Loucy (cell line): ENCODE results near the gene HECA.
A peak's percentile ranks its signal among the peaks of the same experiment; 100 is the strongest.
"Not testable (repeated sequence)": the region's sequence is repeated elsewhere in the genome, so short reads cannot be mapped to it uniquely, and the experiment has no call there.

ENCODE experiments used
- H2AFZ ChIP-seq: fragments of 200-600 bp; sonication (generic); 2 replicates; pipeline ENCODE4 v1.6.0; 2016; ENCODE audit warnings: antibody characterized with exemption, mild to moderate bottlenecking, low read length, moderate library complexity
- H3F3A ChIP-seq: fragments of 200-600 bp; 2 replicates; pipeline ENCODE4 v1.6.0; 2016; ENCODE audit warnings: antibody characterized with exemption, low read depth, mild to moderate bottlenecking
- H3K27me3 ChIP-seq: fragments of 200-600 bp; sonication (generic); 2 replicates; pipeline ENCODE4 v1.6.1; 2014; ENCODE audit warnings: low read length, mild to moderate bottlenecking; ENCODE audit not compliant: insufficient read depth, poor library complexity, severe bottlenecking
- H3K36me3 ChIP-seq: fragments of 200-600 bp; sonication (generic); 2 replicates; pipeline ENCODE4 v1.6.1; 2016; ENCODE audit warnings: low read length; ENCODE audit not compliant: insufficient read depth
- H3K4me1 ChIP-seq: fragments of 200-600 bp; sonication (generic); 2 replicates; pipeline ENCODE4 v1.5.1; 2014; ENCODE audit warnings: low read length, mild to moderate bottlenecking; ENCODE audit not compliant: insufficient read depth, poor library complexity, severe bottlenecking
- H3K4me2 ChIP-seq: fragments of 200-600 bp; sonication (generic); 2 replicates; pipeline ENCODE4 v1.6.0; 2014; ENCODE audit warnings: antibody characterized with exemption, low read length, low read depth, mild to moderate bottlenecking; ENCODE audit not compliant: poor library complexity, severe bottlenecking
- H3K4me3 ChIP-seq: fragments of 200-600 bp; sonication (generic); 2 replicates; pipeline ENCODE4 v1.5.1; 2014; ENCODE audit warnings: low read length, mild to moderate bottlenecking, mixed read lengths; ENCODE audit not compliant: poor library complexity, severe bottlenecking
- H3K79me2 ChIP-seq: fragments of 200-600 bp; sonication (generic); 2 replicates; pipeline ENCODE4 v1.6.1; 2014; ENCODE audit warnings: low read length; ENCODE audit not compliant: insufficient read depth
- H3K9ac ChIP-seq: fragments of 200-600 bp; sonication (generic); 2 replicates; pipeline ENCODE4 v1.6.0; 2014; ENCODE audit warnings: mild to moderate bottlenecking, low read depth, low read length, moderate library complexity; ENCODE audit not compliant: poor library complexity, severe bottlenecking
- H3K9me2 ChIP-seq: fragments of 200-600 bp; sonication (generic); replicated peaks from 2 replicates; pipeline ENCODE4 v1.6.1; 2016; ENCODE audit warnings: low read depth, low read length, mixed read lengths
- H3K9me3 ChIP-seq: fragments of 200-600 bp; sonication (generic); 2 replicates; pipeline ENCODE4 v1.6.1; 2014; ENCODE audit warnings: mild to moderate bottlenecking, antibody characterized with exemption, low read length, low read depth; ENCODE audit not compliant: insufficient read depth
- H4K20me1 ChIP-seq: fragments of 200-600 bp; sonication (generic); 2 replicates; pipeline ENCODE4 v1.6.0; 2014; ENCODE audit warnings: antibody characterized with exemption, low read length, mild to moderate bottlenecking; ENCODE audit not compliant: insufficient read depth, poor library complexity, severe bottlenecking
- EZH2phosphoT487 ChIP-seq: fragments of 200-600 bp; IDR thresholded peaks from 2 replicates; pipeline ENCODE4 v1.6.1; 2018; ENCODE audit warnings: antibody characterized with exemption, mild to moderate bottlenecking, moderate library complexity, borderline replicate concordance
- TF ChIP-seq, protein P1 (sequence below): fragments of 200-600 bp; sonication (generic); conservative IDR thresholded peaks from 2 replicates; pipeline ENCODE4 v1.5.1; 2014; ENCODE audit warnings: mild to moderate bottlenecking, antibody characterized with exemption, low read length

Gene HECA

DNA sequence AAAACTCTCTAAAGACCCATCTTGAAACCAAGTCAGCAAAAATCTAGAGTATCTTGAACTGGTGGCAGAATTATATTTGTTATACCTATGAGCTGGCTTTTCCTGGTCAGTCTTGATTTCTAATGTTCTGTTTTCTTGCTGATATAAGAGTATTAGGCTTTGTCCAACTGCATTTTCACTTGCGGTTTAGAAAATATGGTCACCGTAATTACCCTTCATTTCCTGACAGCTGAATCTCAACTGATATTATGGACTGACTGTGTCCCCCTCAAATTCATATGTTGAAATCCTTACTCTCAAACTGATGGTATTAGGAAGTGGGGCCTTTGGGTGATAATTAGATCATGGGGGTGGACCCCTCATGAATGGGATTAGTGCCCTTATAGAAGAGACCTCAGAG is 84.9 kb downstream of the HECA start:
- no peak for TF ChIP-seq EZH2phosphoT487
- TF ChIP-seq, protein P1, sequence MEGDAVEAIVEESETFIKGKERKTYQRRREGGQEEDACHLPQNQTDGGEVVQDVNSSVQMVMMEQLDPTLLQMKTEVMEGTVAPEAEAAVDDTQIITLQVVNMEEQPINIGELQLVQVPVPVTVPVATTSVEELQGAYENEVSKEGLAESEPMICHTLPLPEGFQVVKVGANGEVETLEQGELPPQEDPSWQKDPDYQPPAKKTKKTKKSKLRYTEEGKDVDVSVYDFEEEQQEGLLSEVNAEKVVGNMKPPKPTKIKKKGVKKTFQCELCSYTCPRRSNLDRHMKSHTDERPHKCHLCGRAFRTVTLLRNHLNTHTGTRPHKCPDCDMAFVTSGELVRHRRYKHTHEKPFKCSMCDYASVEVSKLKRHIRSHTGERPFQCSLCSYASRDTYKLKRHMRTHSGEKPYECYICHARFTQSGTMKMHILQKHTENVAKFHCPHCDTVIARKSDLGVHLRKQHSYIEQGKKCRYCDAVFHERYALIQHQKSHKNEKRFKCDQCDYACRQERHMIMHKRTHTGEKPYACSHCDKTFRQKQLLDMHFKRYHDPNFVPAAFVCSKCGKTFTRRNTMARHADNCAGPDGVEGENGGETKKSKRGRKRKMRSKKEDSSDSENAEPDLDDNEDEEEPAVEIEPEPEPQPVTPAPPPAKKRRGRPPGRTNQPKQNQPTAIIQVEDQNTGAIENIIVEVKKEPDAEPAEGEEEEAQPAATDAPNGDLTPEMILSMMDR, result no peak
- no peaks in the 10 kb centered on the region for H3K79me2 ChIP-seq
- H3K4me2 ChIP-seq, result peak overlapping the region; percentile 9
- no peaks in the 10 kb centered on the region for H3F3A ChIP-seq
- no peaks in the 10 kb centered on the region for H3K9me3 ChIP-seq
- no peak overlapping the region for H3K4me3 ChIP-seq
- H4K20me1 ChIP-seq, result no peaks in the 10 kb centered on the region
- H3K9me2 ChIP-seq, result no peaks in the 10 kb centered on the region
- H2AFZ ChIP-seq, result peak overlapping the region; percentile 87
- no peaks in the 10 kb centered on the region for H3K36me3 ChIP-seq
- H3K4me1 ChIP-seq, result peaks cover 6% of the 10 kb centered on the region
- no peak overlapping the region for H3K9ac ChIP-seq
- no peaks in the 10 kb centered on the region for H3K27me3 ChIP-seq

DNA sequence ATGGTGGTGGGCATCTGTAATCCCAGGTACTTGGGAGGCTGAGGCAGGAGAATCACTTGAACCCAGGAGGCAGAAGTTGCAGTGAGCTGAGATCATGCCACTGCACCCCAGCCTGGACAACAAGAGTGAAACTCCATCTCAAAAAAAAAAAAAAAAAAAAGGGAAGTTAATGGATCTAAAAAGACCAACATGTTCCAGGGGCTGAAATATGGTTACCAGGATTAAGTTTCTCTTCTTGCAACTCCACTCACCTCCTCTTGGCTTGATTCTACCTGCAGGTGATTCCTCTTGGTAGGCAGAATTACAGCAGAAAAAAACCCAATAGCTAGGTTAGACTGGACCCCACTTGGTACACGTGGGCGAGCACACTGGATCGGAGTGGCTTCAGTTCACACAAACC is 93.5 kb downstream of the HECA start:
- H3K9me3 ChIP-seq, H3K4me2 ChIP-seq, H3K27me3 ChIP-seq, H3F3A ChIP-seq, H3K79me2 ChIP-seq, H4K20me1 ChIP-seq, H2AFZ ChIP-seq, H3K4me3 ChIP-seq, H3K9ac ChIP-seq, H3K9me2 ChIP-seq, H3K36me3 ChIP-seq, H3K4me1 ChIP-seq: not testable (repeated sequence)
